ENCODE data around the gene GAS2.

The GAS2 gene

GRCh38 chr11:22674470-22675439, 8.3 kb downstream of the GAS2 start:
- DNase-seq: no peak

- DNase-seq: no peak
These were observed 10.9 kb downstream of the GAS2 start for GRCh38 chr11:22677153-22677903.

GRCh38 chr11:22680628-22681027, 14.2 kb downstream of the GAS2 start:
- no peak for DNase-seq

GRCh38 chr11:22681281-22681812, 14.9 kb downstream of the GAS2 start:
- DNase-seq: no peak

- no peak for DNase-seq
These were observed 17.7 kb downstream of the GAS2 start for GRCh38 chr11:22684082-22684481.

GRCh38 chr11:22685111-22685510, 18.7 kb downstream of the GAS2 start:
- DNase-seq: no peak

- DNase-seq: no peak
These were observed 22.5 kb downstream of the GAS2 start for GRCh38 chr11:22688914-22689313.

GRCh38 chr11:22690257-22690656, 23.8 kb downstream of the GAS2 start:
- no peak for DNase-seq

GRCh38 chr11:22690871-22691270, 24.5 kb downstream of the GAS2 start:
- no peak for DNase-seq

- no peak for DNase-seq
These were observed 33.0 kb downstream of the GAS2 start for GRCh38 chr11:22699388-22699787.

- DNase-seq: no peak
These were observed 35.6 kb downstream of the GAS2 start for GRCh38 chr11:22702031-22702430.

GRCh38 chr11:22703040-22703439, 36.6 kb downstream of the GAS2 start:
- DNase-seq: no peak

GRCh38 chr11:22703591-22703990, 37.2 kb downstream of the GAS2 start:
- no peak for DNase-seq

GRCh38 chr11:22707119-22707899, 40.9 kb downstream of the GAS2 start:
- no peak for DNase-seq

- no peak for DNase-seq
These were observed 44.8 kb downstream of the GAS2 start for GRCh38 chr11:22711071-22711770.

- DNase-seq: no peak
These were observed 45.5 kb downstream of the GAS2 start for GRCh38 chr11:22711880-22712279.

GRCh38 chr11:22713336-22713735, 46.9 kb downstream of the GAS2 start:
- DNase-seq: no peak

- no peak for DNase-seq
These were observed 49.6 kb downstream of the GAS2 start for GRCh38 chr11:22715971-22716370.

- DNase-seq: no peak
These were observed 54.0 kb downstream of the GAS2 start for GRCh38 chr11:22720457-22720856.

- DNase-seq: no peak
These were observed 56.9 kb downstream of the GAS2 start for GRCh38 chr11:22723274-22723673.

- DNase-seq: no peak
These were observed 58.7 kb downstream of the GAS2 start for GRCh38 chr11:22725079-22725478.
